Tibial nerve (tissue), 4 donors: ENCODE results near the gene KLHDC4. TPM values are rescaled to one million over a fixed set of nuclear protein-coding genes. Genes with fewer than 3 reads are reported as not detected.
A peak's percentile ranks its signal among the peaks of the same experiment; 100 is the strongest.

Experiments used
- DNase-seq, 2 donors: peaks; one replicate each; pipeline ENCODE4 v3.0.0-alpha.2; 2019; ENCODE audit warnings: low spot score in 2 of 2
- H3K27ac ChIP-seq, 4 donors: fragments of 200-600 bp; sonication (generic) in 3 of 4; one replicate each; pipeline ENCODE4 v1.5.1; 2017 to 2019; ENCODE audit warnings: mild to moderate bottlenecking in 1 of 4
- H3K27me3 ChIP-seq, 2 donors: fragments of 200-600 bp; sonication (generic) in 1 of 2; one replicate each; pipeline versions ENCODE4 v1.5.1 to v1.6.0; 2017 to 2019
- H3K36me3 ChIP-seq, 3 donors: fragments of 200-600 bp; sonication (generic); one replicate each; pipeline ENCODE4 v1.5.1; 2018 to 2019
- H3K4me1 ChIP-seq, 4 donors: fragments of 200-600 bp; sonication (generic) in 3 of 4; one replicate each; pipeline ENCODE4 v1.5.1; 2017 to 2019
- H3K4me3 ChIP-seq, 4 donors: fragments of 200-600 bp; sonication (generic) in 3 of 4; one replicate each; pipeline ENCODE4 v1.5.1; 2017 to 2019; ENCODE audit warnings: mild to moderate bottlenecking in 1 of 4, moderate library complexity in 1 of 4
- H3K9me3 ChIP-seq, 4 donors: fragments of 200-600 bp; sonication (generic) in 3 of 4; one replicate each; pipeline ENCODE4 v1.5.1; 2017 to 2019
- EP300 ChIP-seq, 2 donors: sonication (generic); formaldehyde crosslinking; IDR thresholded peaks; one replicate each; pipeline ENCODE4 v1.6.1; 2017; ENCODE audit warnings: antibody characterized with exemption in 2 of 2, mild to moderate bottlenecking in 1 of 2
- POLR2A ChIP-seq, 2 donors: fragments of 450-650 bp; IDR thresholded peaks; one replicate each; pipeline ENCODE4 v1.6.1; 2017; ENCODE audit warnings: antibody characterized with exemption in 2 of 2, mild to moderate bottlenecking in 2 of 2, moderate library complexity in 2 of 2
- WGBS, 2 donors: methylation state at CpG; one replicate each; pipeline ENCODE4 v1.1.5; 2018; 5-methylcytosine and 5-hydroxymethylcytosine counted together
- total RNA-seq, 4 donors: library from RNA; depleted of rRNA; stranded (reverse); fragments of >200 nt; gene quantifications; one replicate each; pipeline ENCODE4 v1.1.0, GENCODE V29; 2016
- TF ChIP-seq, protein P1 (sequence below), 5 experiments: fragments of 200-600 bp in 3 of 5; fragments of 450-650 bp in 2 of 5; sonication (generic) in 3 of 5; IDR thresholded peaks; one replicate each; pipeline ENCODE4 v1.5.1; 2016 to 2019; ENCODE audit warnings: antibody characterized with exemption in 5 of 5, mild to moderate bottlenecking in 3 of 5, moderate library complexity in 2 of 5

The KLHDC4 gene
- total RNA-seq, 4 donors from 2014 or later, result 26.9 to 61.5 (median 42.5) TPM

DNA sequence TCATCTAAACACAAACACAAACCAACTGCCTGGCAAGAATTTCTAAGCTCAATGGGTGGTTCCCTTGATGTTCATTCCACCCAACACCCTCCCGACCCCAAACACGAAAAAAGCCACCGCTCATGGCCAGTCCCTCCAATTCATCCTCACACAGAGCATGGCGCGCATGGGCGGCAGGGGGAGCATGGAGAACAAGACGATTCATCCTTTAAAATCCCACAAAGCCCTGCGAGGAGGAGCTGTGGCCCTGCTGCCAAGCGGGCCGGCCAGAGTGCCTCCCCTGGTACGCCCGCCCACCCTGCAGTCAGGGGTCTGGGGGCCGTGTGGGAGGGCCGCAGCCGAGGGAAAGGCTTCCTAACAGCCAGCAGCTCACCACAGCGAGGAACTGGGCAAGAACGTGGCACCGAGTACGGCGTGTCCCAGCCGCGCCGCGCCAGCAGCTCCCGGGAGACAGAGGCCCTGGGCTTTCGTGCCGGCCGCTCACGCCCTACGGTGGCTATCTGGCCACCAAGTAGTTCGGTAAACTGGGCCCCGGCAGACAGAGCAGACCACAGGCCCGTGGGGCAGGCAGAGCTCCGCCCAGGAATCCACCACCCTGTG lies 60.9 kb downstream of the KLHDC4 start:
- 85 to 90% methylated on average over 29 to 31 of the region's 34 CpGs for WGBS, 2 donors
- H3K36me3 ChIP-seq, result peaks cover 0 to 79% (median 0%) of the 10 kb centered on the region in 3 donors
- TF ChIP-seq POLR2A (IDR thresholded peaks at IDR 0.05), result no peak
- no peak for TF ChIP-seq EP300 (IDR thresholded peaks at IDR 0.05)
- TF ChIP-seq, protein P1, sequence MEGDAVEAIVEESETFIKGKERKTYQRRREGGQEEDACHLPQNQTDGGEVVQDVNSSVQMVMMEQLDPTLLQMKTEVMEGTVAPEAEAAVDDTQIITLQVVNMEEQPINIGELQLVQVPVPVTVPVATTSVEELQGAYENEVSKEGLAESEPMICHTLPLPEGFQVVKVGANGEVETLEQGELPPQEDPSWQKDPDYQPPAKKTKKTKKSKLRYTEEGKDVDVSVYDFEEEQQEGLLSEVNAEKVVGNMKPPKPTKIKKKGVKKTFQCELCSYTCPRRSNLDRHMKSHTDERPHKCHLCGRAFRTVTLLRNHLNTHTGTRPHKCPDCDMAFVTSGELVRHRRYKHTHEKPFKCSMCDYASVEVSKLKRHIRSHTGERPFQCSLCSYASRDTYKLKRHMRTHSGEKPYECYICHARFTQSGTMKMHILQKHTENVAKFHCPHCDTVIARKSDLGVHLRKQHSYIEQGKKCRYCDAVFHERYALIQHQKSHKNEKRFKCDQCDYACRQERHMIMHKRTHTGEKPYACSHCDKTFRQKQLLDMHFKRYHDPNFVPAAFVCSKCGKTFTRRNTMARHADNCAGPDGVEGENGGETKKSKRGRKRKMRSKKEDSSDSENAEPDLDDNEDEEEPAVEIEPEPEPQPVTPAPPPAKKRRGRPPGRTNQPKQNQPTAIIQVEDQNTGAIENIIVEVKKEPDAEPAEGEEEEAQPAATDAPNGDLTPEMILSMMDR (IDR thresholded peaks at IDR 0.05), result no peak

DNA sequence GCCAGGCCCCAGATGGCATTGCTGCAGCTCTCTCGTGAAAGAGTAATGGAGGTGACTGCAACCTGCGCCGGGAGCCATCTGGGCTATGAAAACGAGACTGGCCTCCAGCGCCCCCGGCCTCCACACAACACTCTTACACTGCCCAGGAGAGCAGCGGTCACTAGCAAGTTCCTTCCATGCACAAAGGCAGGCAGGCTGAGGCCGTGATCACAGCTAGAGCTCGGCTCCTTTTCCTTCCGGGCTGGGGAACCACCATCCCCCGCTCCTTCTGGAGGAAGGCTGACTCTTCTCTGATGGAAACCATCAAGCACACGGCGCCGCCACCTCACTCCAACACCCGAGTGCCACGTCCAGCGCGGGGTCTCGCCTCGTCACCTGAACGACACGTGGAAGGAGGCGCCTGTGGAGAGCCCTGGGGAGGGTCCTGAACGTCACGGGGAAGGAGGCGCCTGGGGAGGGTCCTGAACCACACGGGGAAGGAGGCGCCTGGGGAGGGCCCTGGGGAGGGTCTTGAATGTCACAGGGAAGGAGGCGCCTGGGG lies 61.9 kb downstream of the KLHDC4 start:
- WGBS, 2 donors, result 87% methylated on average over 23 to 29 of the region's 29 CpGs
- Histone ChIP-seq H3K36me3 (peaks cover 0 to 79% (median 0%) of the 10 kb centered on the region in 3 donors), H3K4me1 (peaks cover 0 to 23% (median 3%) of the 10 kb centered on the region in 4 donors), H3K4me3 (no peak overlapping the region), H3K27ac (no peak overlapping the region), H3K9me3 (no peaks in the 10 kb centered on the region), H3K27me3 (no peaks in the 10 kb centered on the region)
- DNase-seq, result no peak
- TF ChIP-seq EP300 (IDR thresholded peaks at IDR 0.05), result no peak
- TF ChIP-seq, protein P1 (IDR thresholded peaks at IDR 0.05), result no peak
- no peak for TF ChIP-seq POLR2A (IDR thresholded peaks at IDR 0.05)

More for the DNA sequence above, 60.9 kb downstream of the KLHDC4 start:
- Histone ChIP-seq H3K4me3 (no peak overlapping the region), H3K27me3 (no peaks in the 10 kb centered on the region), H3K27ac (peak overlapping the region in 1 of 4 donors; percentile 60), H3K4me1 (peaks cover 0 to 23% (median 3%) of the 10 kb centered on the region in 4 donors), H3K9me3 (no peaks in the 10 kb centered on the region)
- DNase-seq, result no peak

DNA sequence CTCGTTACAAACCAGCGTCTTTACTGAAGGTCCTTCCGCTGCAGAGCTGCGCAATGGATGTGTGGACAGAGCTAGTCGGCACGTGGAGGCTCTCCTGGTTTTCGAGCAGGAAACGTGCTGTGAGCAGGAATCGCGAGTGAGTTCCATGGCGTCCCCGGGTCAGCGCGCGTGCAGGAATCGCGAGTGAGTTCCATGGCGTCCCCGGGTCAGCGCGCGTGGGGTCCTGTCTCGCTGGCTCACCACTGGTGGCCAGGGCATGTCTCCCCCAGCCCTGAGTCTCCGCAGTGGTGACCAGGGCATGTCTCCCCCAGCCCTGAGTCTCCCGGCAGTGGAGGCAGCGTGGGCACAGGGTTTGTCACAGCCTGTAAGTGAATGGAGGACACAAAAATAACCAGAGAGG lies 62.7 kb downstream of the KLHDC4 start:
- Histone ChIP-seq H3K9me3 (no peaks in the 10 kb centered on the region), H3K36me3 (peaks cover 0 to 78% (median 0%) of the 10 kb centered on the region in 3 donors), H3K4me3 (no peak overlapping the region), H3K27me3 (no peaks in the 10 kb centered on the region), H3K27ac (no peak overlapping the region), H3K4me1 (peaks cover 0 to 23% (median 3%) of the 10 kb centered on the region in 4 donors)
- DNase-seq, result no peak
- WGBS, 2 donors, result 87 to 93% methylated on average over 26 of the region's 26 CpGs
- TF ChIP-seq POLR2A (IDR thresholded peaks at IDR 0.05), result no peak
- TF ChIP-seq, protein P1 (IDR thresholded peaks at IDR 0.05), result no peak

DNA sequence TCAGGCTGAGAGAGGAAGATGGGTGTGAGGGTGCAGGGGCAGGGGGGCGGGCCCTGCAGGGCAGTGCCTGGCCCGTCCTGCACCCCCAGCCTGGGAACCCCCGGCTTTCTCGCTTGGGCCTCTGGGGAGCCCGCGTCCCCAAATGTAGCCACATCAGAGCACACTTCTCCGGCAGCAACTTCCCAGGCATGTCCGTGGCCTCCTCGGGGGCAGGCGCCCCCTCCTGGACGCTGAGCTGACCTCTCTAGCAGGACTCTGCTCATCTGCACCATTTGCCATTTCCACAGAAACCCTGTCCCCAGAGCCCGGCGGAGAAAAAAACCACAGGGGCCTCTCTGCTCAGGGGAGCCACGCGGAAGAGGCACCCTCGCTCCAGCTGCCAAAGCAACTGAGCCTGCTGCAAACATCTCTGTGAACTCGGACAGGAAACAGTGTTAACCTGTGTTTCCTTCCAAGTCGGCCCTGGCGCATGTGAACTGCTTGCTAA lies 63.4 kb downstream of the KLHDC4 start:
- no peaks in the 10 kb centered on the region for H3K27me3 ChIP-seq
- H3K27ac ChIP-seq, result no peak overlapping the region
- no peak for DNase-seq
- no peaks in the 10 kb centered on the region for H3K9me3 ChIP-seq
- WGBS, 2 donors, result 49 to 58% methylated on average over 13 to 17 of the region's 19 CpGs
- no peak overlapping the region for H3K4me3 ChIP-seq
- peaks cover 0 to 23% (median 3%) of the 10 kb centered on the region in 4 donors for H3K4me1 ChIP-seq
- H3K36me3 ChIP-seq, result peaks cover 0 to 76% (median 0%) of the 10 kb centered on the region in 3 donors
- TF ChIP-seq EP300 (IDR thresholded peaks at IDR 0.05), result no peak
- TF ChIP-seq, protein P1 (IDR thresholded peaks at IDR 0.05), result peak in 3 of 5 experiments; percentile 13 to 21 (median 15)

DNA sequence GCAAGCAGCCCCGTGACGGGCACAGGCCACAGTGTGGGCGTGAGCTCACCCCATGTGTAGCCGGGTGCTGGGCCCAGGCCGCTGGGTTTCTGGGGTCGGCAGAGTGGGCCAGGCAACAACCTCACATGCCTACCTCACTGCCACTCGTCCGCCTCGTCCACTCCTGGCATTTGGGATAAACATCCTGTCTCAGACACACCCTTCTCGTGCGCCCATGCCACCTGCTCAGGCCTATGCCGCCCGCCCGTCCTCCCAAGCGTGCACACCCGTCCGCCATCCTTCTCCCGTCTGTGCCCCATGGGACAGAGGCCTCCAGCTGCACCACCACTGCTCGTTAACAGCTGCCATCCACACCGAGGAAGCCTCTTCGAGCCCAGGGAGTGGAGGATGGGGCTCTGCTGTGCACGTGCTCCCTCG lies 64.3 kb downstream of the KLHDC4 start:
- peaks cover 0 to 79% (median 0%) of the 10 kb centered on the region in 3 donors for H3K36me3 ChIP-seq
- no peaks in the 10 kb centered on the region for H3K27me3 ChIP-seq
- peaks cover 0 to 21% (median 3%) of the 10 kb centered on the region in 4 donors for H3K4me1 ChIP-seq
- no peaks in the 10 kb centered on the region for H3K9me3 ChIP-seq
- H3K27ac ChIP-seq, result no peak overlapping the region
- WGBS, 2 donors, result 87 to 90% methylated on average over 23 of the region's 23 CpGs
- TF ChIP-seq POLR2A (IDR thresholded peaks at IDR 0.05) (no peak), EP300 (IDR thresholded peaks at IDR 0.05) (no peak)
- TF ChIP-seq, protein P1 (IDR thresholded peaks at IDR 0.05), result no peak
- DNase-seq, result no peak
- no peak overlapping the region for H3K4me3 ChIP-seq
